Measurements from ENCODE around the gene HORMAD1. TPM values are rescaled to one million over a fixed set of nuclear protein-coding genes. Genes with fewer than 3 reads are reported as not detected.

HORMAD1 gene
- total and polyA plus RNA-seq, 2 donors (not counting 1 experiment from before 2014, with no cell fraction given): 0.94 to 2.1 TPM

- intact Hi-C loops (cut with micrococcal nuclease): no loop called here
- H3K9ac ChIP-seq (ENCODE audit: low read length): no peak overlapping the region
- Mint-ChIP-seq H3K27ac (no peak overlapping the region), H3K4me1 (no peaks in the 10 kb centered on the region), H3K27me3 (no peaks in the 10 kb centered on the region), H3K4me3 (no peak overlapping the region), H3K9me3 (ENCODE audit: insufficient read depth) (no peaks in the 10 kb centered on the region)
- WGBS (ENCODE audit: insufficient coverage): no CpG with 5 or more reads among the region's 2 CpGs
- no peaks in the 10 kb centered on the region for H3K79me2 ChIP-seq (ENCODE audit: control insufficient read depth, insufficient read depth, low read length)
- H3K4me1 ChIP-seq (ENCODE audit: control insufficient read depth in 2 of 2, insufficient read depth in 2 of 2, low read length in 2 of 2): no peaks in the 10 kb centered on the region
- H3K9me3 ChIP-seq (ENCODE audit: control extremely low read depth in 1 of 3, control insufficient read depth in 2 of 3, insufficient read depth in 1 of 3, low read length in 2 of 3): no peaks in the 10 kb centered on the region
- no peak overlapping the region for H3K4me3 ChIP-seq (ENCODE audit: control extremely low read depth in 1 of 5, extremely low read depth in 1 of 5, insufficient read depth in 1 of 5, low read depth in 2 of 5, low read length in 4 of 5)
- no peaks in the 10 kb centered on the region for H4K20me1 ChIP-seq (ENCODE audit: control insufficient read depth, insufficient read depth, low read length, poor library complexity, severe bottlenecking)
- no peak overlapping the region for H3K27ac ChIP-seq (ENCODE audit: low read length in 2 of 2)
- H3K27me3 ChIP-seq (replicated peaks in 1 of 4; ENCODE audit: control extremely low read depth in 1 of 4, control insufficient read depth in 3 of 4, insufficient read depth in 4 of 4, low read length in 3 of 4): no peaks in the 10 kb centered on the region
- no peak overlapping the region for H3K4me2 ChIP-seq (replicated peaks; ENCODE audit: low read depth, low read length, poor library complexity, severe bottlenecking)
- CTCF ChIA-PET: no interaction called here
- TF ChIP-seq, protein P1, sequence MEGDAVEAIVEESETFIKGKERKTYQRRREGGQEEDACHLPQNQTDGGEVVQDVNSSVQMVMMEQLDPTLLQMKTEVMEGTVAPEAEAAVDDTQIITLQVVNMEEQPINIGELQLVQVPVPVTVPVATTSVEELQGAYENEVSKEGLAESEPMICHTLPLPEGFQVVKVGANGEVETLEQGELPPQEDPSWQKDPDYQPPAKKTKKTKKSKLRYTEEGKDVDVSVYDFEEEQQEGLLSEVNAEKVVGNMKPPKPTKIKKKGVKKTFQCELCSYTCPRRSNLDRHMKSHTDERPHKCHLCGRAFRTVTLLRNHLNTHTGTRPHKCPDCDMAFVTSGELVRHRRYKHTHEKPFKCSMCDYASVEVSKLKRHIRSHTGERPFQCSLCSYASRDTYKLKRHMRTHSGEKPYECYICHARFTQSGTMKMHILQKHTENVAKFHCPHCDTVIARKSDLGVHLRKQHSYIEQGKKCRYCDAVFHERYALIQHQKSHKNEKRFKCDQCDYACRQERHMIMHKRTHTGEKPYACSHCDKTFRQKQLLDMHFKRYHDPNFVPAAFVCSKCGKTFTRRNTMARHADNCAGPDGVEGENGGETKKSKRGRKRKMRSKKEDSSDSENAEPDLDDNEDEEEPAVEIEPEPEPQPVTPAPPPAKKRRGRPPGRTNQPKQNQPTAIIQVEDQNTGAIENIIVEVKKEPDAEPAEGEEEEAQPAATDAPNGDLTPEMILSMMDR (IDR thresholded peaks at IDR 0.05): no peak
- ATAC-seq (ENCODE audit: low read depth): no peak
- POLR2A ChIA-PET: no interaction called here
- H2AFZ ChIP-seq (ENCODE audit: insufficient read depth, low read depth, low read length, poor library complexity, severe bottlenecking): no peak overlapping the region
- no peak for DNase-seq
- H3K36me3 ChIP-seq (replicated peaks in 1 of 2; ENCODE audit: control extremely low read depth in 1 of 2, control insufficient read depth in 1 of 2, extremely low read depth in 1 of 2, insufficient read depth in 2 of 2, low read length in 1 of 2): no peaks in the 10 kb centered on the region
Observed at GRCh38 chr1:150708595-150708994, 12.1 kb downstream of the HORMAD1 start.

- TF ChIP-seq EZH2 (IDR thresholded peaks at IDR 0.05; ENCODE audit: borderline replicate concordance, insufficient read depth, low read depth, low read length, poor library complexity, severe bottlenecking): no peak
- TF ChIP-seq, protein P1 (IDR thresholded peaks at IDR 0.05): no peak
- ATAC-seq (ENCODE audit: low read depth) (no peak), DNase-seq (no peak)
- Histone ChIP-seq H3K4me2 (replicated peaks; ENCODE audit: low read depth, low read length, poor library complexity, severe bottlenecking) (no peak overlapping the region), H3K9ac (ENCODE audit: low read length) (no peak overlapping the region), H3K9me3 (ENCODE audit: control extremely low read depth in 1 of 3, control insufficient read depth in 2 of 3, insufficient read depth in 1 of 3, low read length in 2 of 3) (no peaks in the 10 kb centered on the region), H3K4me3 (ENCODE audit: control extremely low read depth in 1 of 5, extremely low read depth in 1 of 5, insufficient read depth in 1 of 5, low read depth in 2 of 5, low read length in 4 of 5) (no peak overlapping the region), H3K36me3 (replicated peaks in 1 of 2; ENCODE audit: control extremely low read depth in 1 of 2, control insufficient read depth in 1 of 2, extremely low read depth in 1 of 2, insufficient read depth in 2 of 2, low read length in 1 of 2) (no peaks in the 10 kb centered on the region), H2AFZ (ENCODE audit: insufficient read depth, low read depth, low read length, poor library complexity, severe bottlenecking) (no peak overlapping the region), H4K20me1 (ENCODE audit: control insufficient read depth, insufficient read depth, low read length, poor library complexity, severe bottlenecking) (no peaks in the 10 kb centered on the region), H3K4me1 (ENCODE audit: control insufficient read depth in 2 of 2, insufficient read depth in 2 of 2, low read length in 2 of 2) (no peaks in the 10 kb centered on the region), H3K27me3 (replicated peaks in 1 of 4; ENCODE audit: control extremely low read depth in 1 of 4, control insufficient read depth in 3 of 4, insufficient read depth in 4 of 4, low read length in 3 of 4) (no peaks in the 10 kb centered on the region), H3K79me2 (ENCODE audit: control insufficient read depth, insufficient read depth, low read length) (no peaks in the 10 kb centered on the region), H3K27ac (ENCODE audit: low read length in 2 of 2) (no peak overlapping the region)
- ChIA-PET POLR2A (no interaction called here), CTCF (no interaction called here)
- H3K27me3 Mint-ChIP-seq: no peaks in the 10 kb centered on the region
- no peak overlapping the region for H3K4me3 Mint-ChIP-seq
- no peaks in the 10 kb centered on the region for H3K4me1 Mint-ChIP-seq
- no peaks in the 10 kb centered on the region for H3K9me3 Mint-ChIP-seq (ENCODE audit: insufficient read depth)
- no peak overlapping the region for H3K27ac Mint-ChIP-seq
- intact Hi-C loops (cut with micrococcal nuclease): no loop called here
- WGBS (ENCODE audit: insufficient coverage): no CpG with 5 or more reads among the region's 1 CpG
Observed at GRCh38 chr1:150706091-150706490, 14.6 kb downstream of the HORMAD1 start.

Measured in B cell (primary cell).